Mammary epithelial cell (primary cell): Measurements from ENCODE around the gene COQ10B.

ENCODE experiments used
- CTCF ChIP-seq, 2 donors: IDR thresholded peaks in 1 of 2; conservative IDR thresholded peaks in 1 of 2; 2 replicates each; pipeline ENCODE4 v1.5.1; 2011 to 2012; ENCODE audit warnings: inconsistent platforms in 2 of 2, low read length in 2 of 2, mild to moderate bottlenecking in 2 of 2, control low read depth in 1 of 2, low read depth in 1 of 2; ENCODE audit not compliant: insufficient read depth in 1 of 2; ENCODE audit errors: extremely low read depth in 1 of 2
- EZH2 ChIP-seq: IDR thresholded peaks from 2 replicates; pipeline ENCODE4 v1.6.1; 2012; ENCODE audit warnings: low read length, inconsistent platforms, borderline replicate concordance

GRCh38 chr2:197504512-197504911 lies 51.2 kb downstream of the COQ10B start:
- no peak for TF ChIP-seq CTCF (conservative IDR thresholded peaks at IDR 0.05 in 1 of 2, IDR thresholded peaks at IDR 0.05 in 1 of 2; ENCODE audit: extremely low read depth in 1 of 2, insufficient read depth in 1 of 2, low read depth in 1 of 2, low read length in 2 of 2)
- TF ChIP-seq EZH2, result no peak
